Measurements from ENCODE around the gene CDK15.

- TF ChIP-seq CTCF (IDR thresholded peaks at IDR 0.05) = no peak
- no peak for TF ChIP-seq EZH2 (IDR thresholded peaks at IDR 0.05)
Observed at GRCh38 chr2:201765799-201766198, 40.5 kb upstream of the CDK15 start.

All from neural progenitor cell (in vitro differentiated cells).